MCF 10A (cell line): ENCODE data around the gene STRIT1. TPM values are rescaled to one million over a fixed set of nuclear protein-coding genes. Genes with fewer than 3 reads are reported as not detected.

Experiments
- BruUV-seq: library from RNA; stranded (reverse); fragments of 400-500 nt; replicated peaks from 2 replicates; lab custom pipeline; 2021; lab: Mats Ljungman, UMichigan
- CTCF ChIA-PET: fragments of 300-600 bp; sonication (Branson Sonifier 250); formaldehyde crosslinking; extraction: SDS; loops from one replicate; lab custom pipeline; 2021; ENCODE audit warnings: antibody characterized with exemption, inconsistent platforms; lab: Yijun Ruan, JAX
- POLR2A ChIA-PET: fragments of 300-600, 350-650 bp; sonication (Branson Sonifier 250); formaldehyde crosslinking; extraction: SDS; loops from one replicate; lab custom pipeline; 2020; ENCODE audit warnings: antibody characterized with exemption, inconsistent platforms; lab: Yijun Ruan, JAX
- DNase-seq: peaks from one replicate; pipeline ENCODE4 v3.0.0-alpha.2; 2018; ENCODE audit not compliant: unreplicated experiment
- H3K27ac Mint-ChIP-seq: one replicate; pipeline ENCODE4 v1.8.0; 2022; ENCODE audit warnings: mild to moderate bottlenecking, low read depth, mixed read lengths; ENCODE audit not compliant: unreplicated experiment
- H3K27me3 Mint-ChIP-seq: one replicate; pipeline ENCODE4 v1.8.0; 2022; ENCODE audit warnings: mixed read lengths; ENCODE audit not compliant: insufficient read depth, unreplicated experiment
- H3K36me3 Mint-ChIP-seq: one replicate; pipeline ENCODE4 v1.8.0; 2022; ENCODE audit warnings: mild to moderate bottlenecking, moderate library complexity, mixed read lengths; ENCODE audit not compliant: insufficient read depth, unreplicated experiment
- H3K4me1 Mint-ChIP-seq: one replicate; pipeline ENCODE4 v1.8.0; 2022; ENCODE audit warnings: mixed read lengths; ENCODE audit not compliant: insufficient read depth, unreplicated experiment
- H3K4me3 Mint-ChIP-seq: one replicate; pipeline ENCODE4 v1.8.0; 2022; ENCODE audit warnings: mild to moderate bottlenecking, moderate library complexity, mixed read lengths; ENCODE audit not compliant: unreplicated experiment
- H3K9me3 Mint-ChIP-seq: one replicate; pipeline ENCODE4 v1.8.0; 2022; ENCODE audit warnings: mixed read lengths; ENCODE audit not compliant: unreplicated experiment
- intact Hi-C: fragments of 100-400 bp; cut with micrococcal nuclease; formaldehyde crosslinking; loops from 2 replicates; pipeline ENCODE4 v1.14.1; 2022
- total RNA-seq: library from RNA; stranded (reverse); gene quantifications from 2 replicates; pipeline ENCODE4 v1.2.3, GENCODE V29; 2022
- TF ChIP-seq, protein P1 (sequence below): fragments of 200-600 bp; IDR thresholded peaks from one replicate; pipeline ENCODE4 v1.8.0; 2022; ENCODE audit warnings: antibody characterized with exemption, mild to moderate bottlenecking; ENCODE audit not compliant: unreplicated experiment

STRIT1 gene
- total RNA-seq, 1 experiment from 2014 or later = not detected

DNA sequence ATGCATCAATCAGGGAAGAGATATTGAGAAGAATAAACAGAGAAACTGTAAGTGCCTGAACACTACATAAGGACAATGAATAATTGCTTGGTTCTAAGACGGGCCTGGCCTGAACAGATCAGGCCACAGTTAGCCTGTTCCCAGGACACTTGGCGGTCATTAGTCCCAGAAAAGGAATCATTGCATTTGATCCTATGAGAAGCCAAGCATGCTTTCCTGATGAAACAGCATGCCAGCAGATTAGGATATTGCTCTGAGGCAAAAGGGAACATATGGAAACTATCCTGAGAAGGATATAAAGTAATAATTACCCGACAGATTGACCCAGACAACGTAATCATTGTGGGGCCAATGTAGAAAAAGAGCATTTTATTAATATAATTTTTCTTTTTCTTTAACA is 51.9 kb downstream of the STRIT1 start:
- BruUV-seq = no TSS peak
- POLR2A ChIA-PET = no interaction called here
- no peaks in the 10 kb centered on the region for H3K27me3 Mint-ChIP-seq
- no peak for DNase-seq
- TF ChIP-seq, protein P1, sequence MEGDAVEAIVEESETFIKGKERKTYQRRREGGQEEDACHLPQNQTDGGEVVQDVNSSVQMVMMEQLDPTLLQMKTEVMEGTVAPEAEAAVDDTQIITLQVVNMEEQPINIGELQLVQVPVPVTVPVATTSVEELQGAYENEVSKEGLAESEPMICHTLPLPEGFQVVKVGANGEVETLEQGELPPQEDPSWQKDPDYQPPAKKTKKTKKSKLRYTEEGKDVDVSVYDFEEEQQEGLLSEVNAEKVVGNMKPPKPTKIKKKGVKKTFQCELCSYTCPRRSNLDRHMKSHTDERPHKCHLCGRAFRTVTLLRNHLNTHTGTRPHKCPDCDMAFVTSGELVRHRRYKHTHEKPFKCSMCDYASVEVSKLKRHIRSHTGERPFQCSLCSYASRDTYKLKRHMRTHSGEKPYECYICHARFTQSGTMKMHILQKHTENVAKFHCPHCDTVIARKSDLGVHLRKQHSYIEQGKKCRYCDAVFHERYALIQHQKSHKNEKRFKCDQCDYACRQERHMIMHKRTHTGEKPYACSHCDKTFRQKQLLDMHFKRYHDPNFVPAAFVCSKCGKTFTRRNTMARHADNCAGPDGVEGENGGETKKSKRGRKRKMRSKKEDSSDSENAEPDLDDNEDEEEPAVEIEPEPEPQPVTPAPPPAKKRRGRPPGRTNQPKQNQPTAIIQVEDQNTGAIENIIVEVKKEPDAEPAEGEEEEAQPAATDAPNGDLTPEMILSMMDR = no peak
- peaks cover 8% of the 10 kb centered on the region for H3K9me3 Mint-ChIP-seq
- no peak overlapping the region for H3K27ac Mint-ChIP-seq
- intact Hi-C loops = no loop called here
- H3K36me3 Mint-ChIP-seq = no peaks in the 10 kb centered on the region
- H3K4me1 Mint-ChIP-seq = no peaks in the 10 kb centered on the region
- CTCF ChIA-PET = no interaction called here
- no peak overlapping the region for H3K4me3 Mint-ChIP-seq

Other genes starting within 250 kb of the STRIT1 start
- gene MME, start 213.4 kb downstream of the STRIT1 start, total RNA-seq = 26.3 and 37.0 TPM in 2 replicates